ENCODE data around the gene PLAC1. TPM values are rescaled to one million over a fixed set of nuclear protein-coding genes. Genes with fewer than 3 reads are reported as not detected.

The PLAC1 gene
- total and polyA plus RNA-seq, 2 of the 4 experiments (the other 2 are of a cell fraction): 0.36 to 0.74 TPM

GRCh38 chrX:134691453-134691852 lies 33.2 kb upstream of the PLAC1 start:
- TF ChIP-seq MXI1 (IDR thresholded peaks at IDR 0.05; ENCODE audit: borderline replicate concordance, low read depth, low read length) (no peak), BHLHE40 (IDR thresholded peaks at IDR 0.05; ENCODE audit: low read depth, low read length) (no peak), CHD1 (IDR thresholded peaks at IDR 0.05; ENCODE audit: low read depth, low read length) (no peak), MAZ (IDR thresholded peaks at IDR 0.05; ENCODE audit: borderline replicate concordance, low read depth, low read length) (no peak), RFX5 (IDR thresholded peaks at IDR 0.05; ENCODE audit: low read depth, low read length) (no peak), RCOR1 (IDR thresholded peaks at IDR 0.05; ENCODE audit: insufficient replicate concordance, low read length) (no peak), FOS (IDR thresholded peaks at IDR 0.05; ENCODE audit: low read depth, low read length) (no peak), NFE2L2 (IDR thresholded peaks at IDR 0.05; ENCODE audit: low read depth, low read length) (no peak), CEBPB (IDR thresholded peaks at IDR 0.05; ENCODE audit: low read depth, low read length) (no peak), POLR2A (IDR thresholded peaks at IDR 0.05; ENCODE audit: low read depth, low read length) (no peak)
- dilution Hi-C loops (cut with HindIII; ENCODE audit: low sequenced_read_pairs, unreplicated experiment) (no loop called here), intact Hi-C loops (cut with micrococcal nuclease) (no loop called here), in situ Hi-C loops (cut with MboI; ENCODE audit: low sequenced_read_pairs) (no loop called here)
- Histone ChIP-seq H3K23ac (ENCODE audit: low read depth, low read length) (no peak overlapping the region), H3K36me3 (ENCODE audit: control insufficient read depth, insufficient read depth, low read length) (no peaks in the 10 kb centered on the region), H3K14ac (replicated peaks; ENCODE audit: low read depth, low read length) (no peak overlapping the region), H3K9me3 (ENCODE audit: control insufficient read depth, insufficient read depth, low read length) (no peaks in the 10 kb centered on the region), H2BK20ac (ENCODE audit: low read depth, low read length) (no peak overlapping the region), H3K56ac (ENCODE audit: extremely low read depth, insufficient read depth, low read length) (no peak overlapping the region), H3K4me2 (ENCODE audit: low read depth, low read length) (no peak overlapping the region), H4K91ac (ENCODE audit: insufficient read depth, low read depth, low read length) (no peak overlapping the region), H3K4ac (ENCODE audit: low read depth, low read length) (no peak overlapping the region), H4K5ac (ENCODE audit: low read depth, low read length) (no peak overlapping the region), H2BK15ac (ENCODE audit: low read depth, low read length) (no peak overlapping the region), H2BK5ac (ENCODE audit: low read depth, low read length, poor library complexity, severe bottlenecking) (no peak overlapping the region), H2AK9ac (replicated peaks; ENCODE audit: low read depth, low read length, poor library complexity) (no peak overlapping the region), H3K27me3 (ENCODE audit: control insufficient read depth, insufficient read depth, low read length) (no peaks in the 10 kb centered on the region), H3K79me1 (ENCODE audit: low read depth in 1 of 2, low read length in 2 of 2) (no peaks in the 10 kb centered on the region), H2AFZ (replicated peaks; ENCODE audit: low read length, poor library complexity) (no peak overlapping the region), H3K9me1 (ENCODE audit: insufficient read depth, low read length) (no peaks in the 10 kb centered on the region; the same call in 1 of the 2 replicates), H2BK120ac (ENCODE audit: low read depth, low read length) (no peak overlapping the region), H3K18ac (ENCODE audit: low read depth, low read length) (no peak overlapping the region), H4K8ac (ENCODE audit: low read depth in 2 of 2, low read length in 2 of 2) (no peak overlapping the region; a peak in 1 of 4 replicates), H4K20me1 (ENCODE audit: insufficient read depth, low read length) (no peaks in the 10 kb centered on the region), H2AK5ac (ENCODE audit: low read depth, low read length) (peak overlapping the region; percentile 7; the same call in 1 of the 2 replicates), H3K4me3 (ENCODE audit: insufficient read depth, low read depth, low read length) (no peak overlapping the region), H3K27ac (ENCODE audit: insufficient read depth, low read length) (no peak overlapping the region), H3K4me1 (ENCODE audit: control insufficient read depth, insufficient read depth, low read length) (peaks cover 3% of the 10 kb centered on the region), H3K9ac (ENCODE audit: low read depth, low read length) (no peak overlapping the region)
- no TSS peak for BruUV-seq (replicated peaks)
- ATAC-seq (ENCODE audit: low read depth) (no peak), DNase-seq (no peak)
- POLR2A ChIA-PET (ENCODE audit: unreplicated experiment): no interaction called here
- CTCF ChIA-PET: no interaction called here
- no CpG with 5 or more reads among the region's 7 CpGs for WGBS, 2 experiments (ENCODE audit: extremely low coverage in 2 of 2, insufficient read length in 1 of 2)

All from IMR-90 (cell line).